NCI-H187 treated with DMSO at 0.1 percent for 48 hours (cell line): Measurements from ENCODE around the gene DIPK1B.
"Not testable (repeated sequence)": the region's sequence is repeated elsewhere in the genome, so short reads cannot be mapped to it uniquely, and the experiment has no call there.

ENCODE experiments used
- DNase-seq: peaks from one replicate; lab custom pipeline; 2025; lab: John Stamatoyannopoulos, UW

The DIPK1B gene

GRCh38 chr9:136698635-136699246 lies 13.6 kb upstream of the DIPK1B start:
- no peak for DNase-seq

- DNase-seq, result no peak
Measured at GRCh38 chr9:136700304-136700703, 12.1 kb upstream of the DIPK1B start.

DNA sequence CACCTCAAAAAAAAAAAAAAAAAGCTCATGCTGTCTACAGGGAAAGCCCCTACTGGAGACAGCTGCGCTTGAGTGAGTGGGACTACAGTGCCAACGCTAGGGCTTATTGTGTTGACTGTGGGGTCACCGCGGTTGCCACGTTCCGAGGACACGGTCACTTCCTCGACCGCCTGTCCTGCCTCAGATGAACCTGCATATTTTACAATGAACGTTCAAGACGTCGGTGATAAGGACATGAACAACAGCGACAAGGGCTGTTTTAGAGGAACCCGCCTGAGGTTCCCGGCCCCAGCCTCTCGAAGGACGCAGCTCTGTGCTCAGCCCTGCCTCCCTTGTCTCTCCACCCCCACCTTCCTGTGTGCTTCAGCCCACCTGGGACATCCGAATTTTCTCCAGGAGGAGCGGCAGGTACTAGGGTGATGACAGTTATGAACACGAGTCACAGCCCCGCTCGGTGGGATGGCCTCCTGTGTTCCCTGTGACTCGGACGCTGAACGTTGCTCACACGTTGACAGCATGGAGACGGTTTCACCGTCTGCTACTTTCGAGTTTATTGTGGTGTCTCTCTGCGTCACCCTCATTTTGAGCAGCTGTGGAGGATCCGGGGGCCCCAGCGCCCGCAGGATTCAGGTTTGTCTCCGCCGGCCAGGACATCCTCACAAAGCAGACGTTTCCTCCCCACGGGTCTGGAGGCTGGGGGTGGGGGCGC lies 11.3 kb upstream of the DIPK1B start:
- no peak for DNase-seq

GRCh38 chr9:136701668-136702053 lies 10.7 kb upstream of the DIPK1B start:
- no peak for DNase-seq

GRCh38 chr9:136703276-136703860 lies 9.0 kb upstream of the DIPK1B start:
- no peak for DNase-seq

DNA sequence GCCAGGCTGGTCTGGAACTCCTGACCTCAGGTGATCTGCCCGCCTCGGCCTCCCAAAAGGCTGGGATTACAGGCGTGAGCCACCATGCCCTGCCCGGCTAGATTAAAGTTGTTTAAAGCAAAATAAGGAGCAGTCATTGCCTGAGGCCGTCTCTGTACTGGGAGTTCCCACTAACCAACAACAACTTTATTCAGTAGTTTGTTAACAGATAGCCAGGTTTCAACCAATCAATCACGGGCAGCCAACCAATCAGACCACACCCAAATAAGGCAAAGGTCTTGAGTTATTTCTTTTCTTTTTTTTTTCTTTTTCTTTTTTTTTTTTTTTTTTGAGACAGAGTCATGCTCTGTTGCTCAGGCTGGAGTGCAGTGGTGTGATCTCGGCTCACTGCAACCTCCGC lies 7.6 kb upstream of the DIPK1B start:
- not testable (repeated sequence) for DNase-seq

DNA sequence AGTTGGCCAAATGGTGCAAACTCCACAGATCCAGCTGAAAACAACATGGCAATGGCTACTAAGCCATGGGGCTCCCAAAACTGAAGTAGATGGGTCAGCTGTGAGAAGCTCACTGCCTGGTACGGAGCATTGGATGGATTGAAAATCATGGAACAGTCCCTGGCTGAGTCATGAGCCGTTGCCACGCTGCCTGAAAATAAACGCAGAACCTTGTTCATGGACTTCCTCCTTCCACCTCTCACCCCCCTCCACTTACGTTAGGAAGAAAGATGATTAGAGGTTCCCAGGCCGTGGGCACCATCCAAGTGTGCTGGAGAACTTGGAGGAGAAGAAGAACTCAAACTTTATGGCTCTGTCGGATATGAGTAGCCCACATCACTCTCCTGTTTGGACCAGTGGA lies 6.8 kb upstream of the DIPK1B start:
- no peak for DNase-seq

DNA sequence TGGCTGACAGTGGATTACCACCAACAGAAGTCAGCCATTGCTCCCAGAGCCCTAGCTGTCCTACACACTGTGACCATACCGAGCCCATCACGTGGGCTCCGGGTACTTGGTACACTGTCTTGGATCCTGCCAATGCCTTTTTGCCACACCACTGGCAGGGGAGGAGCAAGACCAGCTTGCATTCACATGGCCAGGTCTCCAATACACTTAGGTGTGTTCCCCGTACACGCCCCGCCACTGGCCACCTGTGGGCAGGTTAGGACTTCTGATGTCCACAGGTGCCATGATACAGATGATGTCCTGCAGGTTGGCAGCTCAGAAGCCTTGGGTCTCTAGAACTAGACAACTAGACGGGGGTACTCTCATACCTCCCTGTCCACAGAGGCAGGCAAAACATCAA lies 5.4 kb upstream of the DIPK1B start:
- DNase-seq, result no peak

DNA sequence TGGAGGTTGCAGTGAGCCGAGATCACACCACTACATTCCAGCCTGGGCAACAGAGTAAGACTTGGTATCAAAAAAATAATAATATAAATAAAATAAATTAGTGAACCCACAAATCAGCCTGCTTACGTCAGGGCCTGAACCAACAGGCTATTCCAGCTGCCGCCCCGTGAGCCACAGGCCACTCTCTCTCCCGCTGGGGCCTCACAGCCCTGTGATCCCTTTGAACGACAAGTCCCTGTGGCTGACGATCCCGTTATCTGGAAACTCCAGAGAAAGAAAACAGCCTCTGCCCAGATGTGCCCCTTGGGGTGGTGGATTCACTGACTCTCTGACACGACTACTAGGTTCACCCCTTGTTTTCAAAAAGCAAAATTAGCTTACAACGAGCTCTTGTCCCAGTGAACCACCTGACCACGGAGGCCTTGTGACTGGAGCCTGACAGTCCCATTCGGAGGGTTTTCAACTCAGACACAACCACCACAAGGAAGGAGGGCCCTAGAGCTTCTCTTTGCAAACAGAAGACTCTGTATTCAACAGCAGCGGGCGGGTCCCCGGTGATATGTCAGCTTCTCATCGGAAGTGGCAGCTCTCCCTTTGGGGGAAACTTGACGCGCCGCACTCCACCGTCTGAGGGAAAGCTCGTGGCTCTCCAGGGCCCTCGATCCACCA lies 4.4 kb upstream of the DIPK1B start:
- no peak for DNase-seq

DNA sequence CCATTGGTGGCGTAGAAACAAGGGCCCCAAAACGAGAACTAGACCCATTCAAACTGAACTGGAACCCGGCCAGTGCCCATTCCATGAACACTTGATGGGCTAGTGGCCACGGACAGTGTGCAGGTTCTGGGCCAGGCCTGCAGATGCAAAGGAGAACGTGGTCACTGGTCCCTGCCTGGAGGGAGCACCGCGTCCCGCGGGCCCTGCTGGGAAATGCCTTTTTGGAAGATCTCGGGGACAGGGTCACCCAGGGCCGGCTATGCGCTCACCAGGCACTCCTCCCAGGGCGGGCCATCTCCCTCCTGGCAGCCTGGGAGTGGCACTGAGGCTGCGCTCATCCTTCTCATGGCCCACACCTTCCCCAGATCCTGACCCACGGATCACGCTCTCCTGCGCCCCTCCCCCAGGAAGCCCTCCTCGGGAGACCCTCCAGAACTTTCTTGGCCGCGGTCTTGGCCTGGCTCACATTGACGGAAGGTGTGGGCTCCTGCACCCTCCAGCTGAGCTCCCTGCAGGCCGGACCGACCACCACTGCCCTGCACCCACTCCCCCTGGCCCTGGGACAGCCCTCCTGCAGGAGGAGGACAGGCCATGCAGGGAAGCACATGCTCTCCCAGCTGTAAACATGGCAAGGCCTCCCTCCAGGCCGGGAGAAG lies 2.8 kb upstream of the DIPK1B start:
- no peak for DNase-seq

GRCh38 chr9:136710543-136710942 lies 1.8 kb upstream of the DIPK1B start:
- no peak for DNase-seq

DNA sequence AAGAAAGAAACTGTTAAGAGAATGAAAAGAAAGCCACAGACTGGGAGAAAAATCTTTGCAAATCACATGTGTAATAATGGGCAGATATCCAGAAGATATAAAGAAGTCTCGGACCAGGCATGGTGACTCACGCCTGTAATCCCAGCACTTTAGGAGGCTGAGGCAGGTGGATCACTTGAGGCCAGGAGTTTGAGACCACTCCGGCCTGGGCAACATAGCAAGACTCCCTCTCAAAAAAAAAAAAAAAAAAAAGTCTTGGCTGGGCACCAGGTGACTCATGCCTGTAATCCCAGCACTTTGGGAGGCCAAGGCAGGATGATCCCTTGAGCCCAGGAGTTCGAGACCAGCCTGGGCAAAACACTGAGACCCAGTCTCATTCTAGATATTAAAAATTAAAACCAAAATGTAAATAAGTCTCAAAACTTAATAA lies 1.1 kb upstream of the DIPK1B start:
- not testable (repeated sequence) for DNase-seq

GRCh38 chr9:136712690-136713544 lies 545 bp downstream of the DIPK1B start:
- DNase-seq, result no peak

- DNase-seq, result no peak
Measured at GRCh38 chr9:136713550-136713949, 1.2 kb downstream of the DIPK1B start.

GRCh38 chr9:136714096-136714892 lies 1.9 kb downstream of the DIPK1B start:
- DNase-seq, result no peak

DNA sequence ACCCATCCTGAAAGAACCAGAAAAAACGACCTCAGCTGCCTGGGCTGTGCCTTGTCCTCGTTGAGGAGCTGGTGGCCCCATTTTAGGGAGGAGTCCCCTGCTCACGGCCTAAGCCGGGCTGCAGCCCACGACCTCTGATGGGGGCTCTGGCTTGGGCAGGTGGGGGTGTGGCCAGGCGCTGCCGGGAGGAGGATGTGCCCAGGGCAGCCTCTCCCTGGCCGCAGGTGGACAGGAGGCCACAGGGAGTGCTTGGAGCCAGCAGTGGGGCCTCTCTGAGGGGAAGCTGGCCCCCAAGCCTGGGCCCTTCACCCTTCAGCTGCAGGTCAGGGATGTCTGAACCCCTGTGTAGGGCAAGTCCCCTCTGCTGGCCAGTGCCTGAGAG lies 2.5 kb downstream of the DIPK1B start:
- DNase-seq, result no peak

DNA sequence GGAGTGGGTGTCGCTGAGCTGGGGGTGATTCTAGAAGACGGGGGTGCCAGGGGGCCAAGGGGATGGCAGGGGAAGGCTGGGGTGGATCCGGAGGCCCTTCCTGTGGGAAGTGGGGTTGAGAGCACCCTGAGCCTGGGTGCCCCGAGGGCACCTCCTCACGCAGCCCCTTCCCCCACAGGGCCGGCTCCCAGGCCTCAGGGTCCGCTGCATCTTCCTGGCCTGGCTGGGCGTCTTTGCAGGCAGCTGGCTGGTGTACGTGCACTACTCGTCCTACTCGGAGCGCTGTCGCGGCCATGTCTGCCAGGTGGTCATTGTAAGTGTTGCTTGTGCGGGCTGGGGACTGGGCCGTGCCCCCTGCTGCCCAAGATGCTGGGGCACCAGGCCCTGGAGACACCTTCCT lies 5.0 kb downstream of the DIPK1B start:
- DNase-seq, result no peak

GRCh38 chr9:136718345-136719194 lies 6.2 kb downstream of the DIPK1B start:
- DNase-seq, result no peak

- DNase-seq, result no peak
Measured at GRCh38 chr9:136719195-136719880, 7.0 kb downstream of the DIPK1B start.
